GOT3 (cell line): ENCODE results near the gene ARL6IP5.

Source experiments
- DNase-seq: peaks from one replicate; lab custom pipeline; 2025; ENCODE audit warnings: mixed read lengths; lab: John Stamatoyannopoulos, UW

Gene ARL6IP5

DNA sequence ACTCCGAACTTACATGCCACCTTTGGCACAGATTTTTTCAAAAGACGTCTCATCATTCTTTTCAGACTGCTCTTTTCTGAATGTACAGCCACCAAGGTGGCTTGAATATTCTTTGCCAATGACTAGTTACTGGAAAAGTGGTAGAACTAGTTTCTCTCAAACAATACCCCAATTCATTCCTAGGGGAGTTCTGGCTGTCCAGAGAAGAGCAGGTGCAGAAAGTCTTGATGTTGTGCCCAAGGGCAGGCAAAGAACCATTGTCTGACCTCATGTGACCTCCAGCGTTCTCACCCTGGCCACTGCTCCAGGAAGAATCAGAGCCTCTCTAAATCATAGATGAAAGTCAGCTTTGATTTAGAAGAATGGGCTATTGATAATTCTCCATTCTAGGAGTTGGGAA lies 32.2 kb downstream of the ARL6IP5 start:
- DNase-seq, result no peak

DNA sequence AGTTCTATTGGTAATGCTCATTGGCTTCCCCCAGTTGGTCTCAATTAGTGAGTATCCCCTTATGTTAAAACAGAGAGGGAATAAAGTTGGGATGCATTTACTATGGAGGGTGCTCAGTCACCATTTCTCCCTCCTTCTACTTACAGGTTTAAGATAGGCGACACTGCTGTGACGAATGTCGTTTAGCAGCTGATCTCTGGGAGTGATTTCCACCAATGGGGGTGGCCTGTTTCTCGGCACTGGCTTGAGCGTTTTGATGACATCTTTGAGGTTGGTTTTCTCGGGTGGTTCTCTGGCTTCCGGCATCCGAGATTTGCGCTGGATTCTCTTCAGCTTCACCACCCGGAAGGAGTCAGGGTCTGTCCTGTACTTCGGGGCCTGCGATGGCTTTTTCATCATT lies 33.8 kb downstream of the ARL6IP5 start:
- DNase-seq, result no peak

DNA sequence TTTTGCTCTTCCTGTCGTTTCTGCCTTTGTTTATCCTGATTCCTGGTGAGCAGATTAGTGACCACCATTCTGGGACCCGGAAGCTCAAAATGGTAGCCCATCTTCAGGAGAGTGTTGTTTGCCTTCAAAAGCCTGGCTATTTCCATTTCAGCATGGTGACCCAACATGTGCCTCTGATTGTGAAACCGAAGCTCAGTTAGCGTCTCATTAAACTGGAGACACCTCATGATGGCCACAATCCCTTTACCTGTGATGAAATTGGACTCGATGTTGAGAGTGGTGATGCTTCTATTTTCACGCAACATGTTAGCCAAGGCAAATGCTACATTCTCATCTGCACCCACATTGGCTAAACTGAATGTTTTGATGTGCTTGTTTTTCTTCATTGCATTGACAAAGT lies 34.4 kb downstream of the ARL6IP5 start:
- no peak for DNase-seq

DNA sequence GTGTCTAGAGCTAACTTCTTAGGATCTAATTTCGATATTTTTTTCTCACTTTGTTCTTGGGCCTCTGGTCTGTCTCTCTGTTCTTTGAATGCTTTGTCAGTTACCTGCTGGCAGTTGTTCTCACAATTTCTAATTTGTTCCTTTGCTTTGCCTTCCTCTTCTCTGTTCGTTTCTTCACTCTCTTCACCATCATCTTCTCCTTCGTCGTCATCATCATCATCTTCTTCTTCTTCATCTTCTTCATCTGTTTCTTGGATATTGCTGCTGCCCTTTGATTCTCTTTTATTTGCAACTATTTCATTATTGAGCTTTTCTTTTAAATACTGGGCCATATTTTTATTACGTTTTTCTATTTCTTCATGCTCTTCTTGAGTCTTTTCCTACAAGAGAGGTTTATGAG lies 34.9 kb downstream of the ARL6IP5 start:
- no peak for DNase-seq

DNA sequence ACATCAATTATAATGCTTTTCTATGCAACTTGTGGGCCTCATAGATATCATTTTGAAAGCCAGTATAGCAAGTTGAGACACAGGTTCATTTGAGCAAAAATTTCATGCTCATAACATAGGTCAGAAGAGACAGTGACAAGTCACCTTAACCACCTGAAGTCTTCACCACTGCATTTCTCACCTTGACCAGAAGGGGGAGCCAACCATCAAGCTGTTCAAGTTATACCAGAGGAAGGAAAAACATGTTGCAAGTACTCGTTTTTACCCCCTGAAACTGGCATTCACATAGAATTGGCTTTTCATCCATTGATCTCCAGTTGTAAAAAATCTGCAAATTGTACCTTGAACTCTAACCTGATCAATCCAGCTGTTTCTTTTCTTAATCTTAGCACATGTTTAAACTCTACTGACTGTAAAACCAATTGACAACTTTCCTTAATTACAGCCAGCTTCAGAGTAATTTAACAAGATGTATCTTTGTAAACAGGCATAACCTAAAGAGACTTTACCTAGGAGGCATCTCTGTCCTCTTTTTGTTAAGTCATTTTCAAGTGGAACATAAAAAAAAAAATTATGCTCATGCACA lies 36.2 kb downstream of the ARL6IP5 start:
- no peak for DNase-seq

DNA sequence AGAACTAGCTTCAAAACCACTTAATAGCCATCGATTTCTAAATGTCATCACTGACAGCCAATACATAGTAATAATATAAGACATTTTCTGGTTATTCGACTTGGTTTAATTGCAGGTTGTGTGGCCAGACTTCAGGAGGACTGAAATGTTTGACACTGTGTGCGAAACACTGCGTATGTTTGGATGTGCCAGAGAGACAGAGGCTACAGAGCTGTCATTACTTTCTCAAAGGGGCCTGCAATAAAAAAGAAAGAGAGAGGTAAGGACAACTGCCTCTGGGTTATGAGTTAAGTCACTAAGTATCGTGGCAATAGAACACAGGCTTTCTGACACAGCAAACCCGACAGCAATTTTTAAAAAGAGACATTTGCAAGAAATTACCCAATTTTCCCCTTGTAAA lies 36.8 kb downstream of the ARL6IP5 start:
- DNase-seq, result no peak

DNA sequence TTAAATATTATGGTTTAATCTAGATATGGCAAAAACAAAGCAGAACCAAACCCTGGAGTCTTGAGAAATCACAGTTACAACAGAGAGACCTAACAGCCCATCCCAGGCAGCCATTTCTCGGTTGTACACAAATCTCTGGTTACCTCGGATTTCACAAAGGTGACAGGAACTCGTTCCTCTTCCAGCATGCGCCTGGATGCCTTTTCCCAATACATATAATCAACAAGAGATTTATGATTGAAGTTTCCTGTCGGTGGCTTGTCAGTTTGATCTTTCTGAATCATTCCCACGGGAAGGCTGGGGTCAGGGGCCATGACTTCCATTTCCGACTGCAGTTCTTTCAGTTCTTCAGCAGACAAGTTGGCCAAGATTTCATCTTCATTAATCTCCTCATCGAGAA lies 37.2 kb downstream of the ARL6IP5 start:
- DNase-seq, result no peak

DNA sequence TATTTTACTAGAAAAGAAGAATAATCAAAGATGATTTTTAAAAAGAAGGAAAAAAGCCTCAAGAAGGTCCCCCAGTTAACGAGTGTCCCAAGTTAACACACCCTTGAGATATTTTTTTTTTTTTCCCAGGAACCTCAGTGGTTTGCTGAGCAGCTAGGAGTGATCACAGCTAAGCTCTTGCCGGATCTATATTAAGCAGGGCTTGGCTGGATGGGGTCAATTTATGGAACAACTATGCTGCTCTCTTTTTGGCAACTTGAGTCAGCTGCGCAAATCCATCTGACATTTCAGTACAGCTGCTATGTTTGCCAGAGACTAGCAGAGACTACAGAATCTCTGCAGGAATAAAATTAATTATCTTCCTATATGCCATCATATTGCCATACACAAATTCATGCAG lies 37.7 kb downstream of the ARL6IP5 start, which contains the start of gene LMOD3:
Gene LMOD3 (minus strand): TSS at position 193 of the 400 bp plus-strand sequence. CDS start 209 bp downstream, outside the sequence.
- no peak for DNase-seq

DNA sequence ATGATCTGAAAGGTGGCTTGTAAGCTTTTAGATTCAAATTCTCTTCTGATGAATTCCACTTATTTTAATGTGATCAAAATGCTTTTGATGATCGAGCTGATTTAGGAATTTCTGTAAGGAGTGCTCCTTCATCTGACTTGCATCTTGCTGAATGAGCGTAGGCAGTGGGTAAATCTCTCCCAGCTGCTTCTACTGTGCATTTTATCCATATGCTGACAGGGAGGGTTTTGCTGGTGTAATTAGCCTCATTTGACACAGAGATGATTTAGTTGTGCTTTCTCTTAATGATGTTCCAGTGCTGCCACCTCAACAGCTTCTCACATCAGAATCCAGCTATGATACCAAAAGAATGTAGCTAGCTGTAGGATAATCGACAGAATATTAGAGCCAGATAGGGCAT lies 41.5 kb downstream of the ARL6IP5 start:
- DNase-seq, result no peak

DNA sequence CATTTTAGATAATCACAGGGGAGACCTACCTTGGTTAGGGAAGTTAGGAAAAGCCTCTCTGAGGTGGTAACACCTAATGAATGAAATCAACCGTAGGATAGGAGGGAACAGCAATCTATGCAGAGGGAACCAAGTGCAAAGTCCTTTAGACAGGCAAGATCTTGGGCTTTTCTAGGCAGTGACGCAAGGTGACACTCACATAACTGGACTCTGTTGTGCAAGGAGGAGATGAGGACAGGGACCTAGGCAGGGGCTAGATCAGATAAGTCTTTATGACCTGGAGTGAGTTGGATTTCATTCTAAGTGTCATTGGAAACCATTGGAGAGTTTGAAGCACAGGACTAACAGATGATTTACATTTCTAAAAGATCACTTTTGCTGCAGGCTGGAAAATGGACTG lies 42.3 kb downstream of the ARL6IP5 start:
- DNase-seq, result no peak

DNA sequence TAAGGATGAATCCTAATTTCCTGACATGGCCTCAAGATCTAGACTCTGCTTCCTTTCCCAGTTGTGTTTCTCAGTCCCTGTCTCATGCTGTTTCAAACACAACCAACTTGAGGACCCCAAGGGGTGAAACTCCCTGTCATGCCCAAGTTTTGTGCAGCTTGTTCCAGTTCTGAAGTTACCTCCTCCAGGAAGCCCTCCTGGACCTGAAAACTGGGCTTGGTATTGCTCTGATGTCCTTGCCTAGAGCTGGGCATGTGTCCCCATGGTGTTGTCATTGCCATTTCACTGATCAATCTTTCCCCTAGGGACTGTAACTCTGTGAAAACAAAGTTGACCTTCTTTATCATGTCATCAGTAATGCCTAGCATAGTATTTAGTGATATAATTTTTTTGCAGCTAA lies 43.8 kb downstream of the ARL6IP5 start:
- no peak for DNase-seq

DNA sequence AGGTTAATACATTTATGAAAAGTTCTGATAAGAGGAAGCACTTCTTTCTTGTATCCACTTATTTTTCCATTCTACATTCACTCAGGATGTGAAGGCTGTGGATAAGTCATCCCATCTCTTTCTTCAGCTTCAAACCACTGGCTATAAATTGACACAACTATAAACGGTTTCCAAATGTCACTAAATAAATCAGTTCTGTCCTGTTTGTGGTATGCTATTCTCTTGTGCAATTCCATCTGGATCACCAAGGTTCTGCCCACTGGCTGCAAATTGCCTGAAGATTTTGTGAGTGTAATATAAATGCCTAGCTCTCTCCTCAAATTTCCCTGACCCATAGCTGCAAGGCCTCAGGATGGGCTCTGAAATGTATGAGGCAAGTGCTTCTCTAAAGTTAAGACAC lies 44.8 kb downstream of the ARL6IP5 start:
- DNase-seq, result no peak

DNA sequence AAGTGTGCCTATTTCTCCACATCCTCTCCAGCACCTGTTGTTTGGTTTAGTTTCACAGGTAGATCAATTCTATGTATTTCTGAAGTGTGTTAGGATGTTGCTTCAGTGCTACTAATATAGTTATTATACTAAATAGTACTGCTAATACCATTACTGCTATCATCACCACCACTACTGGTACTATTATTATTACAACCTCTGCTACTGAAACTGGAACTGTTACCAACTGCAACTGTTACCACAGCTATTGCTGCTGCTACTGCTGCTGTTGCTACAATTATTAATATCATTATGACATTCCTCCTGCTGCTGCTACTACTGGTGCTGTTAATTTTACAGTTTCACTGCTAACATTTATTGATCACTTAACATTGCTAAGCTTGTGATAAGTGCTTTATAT lies 46.0 kb downstream of the ARL6IP5 start:
- DNase-seq, result no peak

DNA sequence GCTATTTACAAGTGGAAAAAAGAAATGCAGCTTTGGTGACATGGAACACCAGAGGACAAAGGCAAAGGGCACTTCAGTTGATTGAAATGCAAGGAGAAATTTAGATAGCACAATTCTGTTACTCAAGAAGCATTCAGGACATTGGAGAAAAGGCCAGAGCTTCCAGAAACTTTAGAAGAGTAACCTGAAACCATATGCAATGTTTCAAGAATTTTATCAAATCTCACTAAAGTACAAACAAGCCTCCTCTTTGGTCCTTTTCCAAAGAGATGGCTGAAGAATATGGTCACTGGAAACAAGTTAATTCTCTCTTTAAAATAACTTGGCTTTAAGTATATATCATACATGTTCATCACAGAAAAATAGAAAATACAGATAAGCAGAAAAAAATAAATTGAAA lies 52.3 kb downstream of the ARL6IP5 start:
- DNase-seq, result no peak

DNA sequence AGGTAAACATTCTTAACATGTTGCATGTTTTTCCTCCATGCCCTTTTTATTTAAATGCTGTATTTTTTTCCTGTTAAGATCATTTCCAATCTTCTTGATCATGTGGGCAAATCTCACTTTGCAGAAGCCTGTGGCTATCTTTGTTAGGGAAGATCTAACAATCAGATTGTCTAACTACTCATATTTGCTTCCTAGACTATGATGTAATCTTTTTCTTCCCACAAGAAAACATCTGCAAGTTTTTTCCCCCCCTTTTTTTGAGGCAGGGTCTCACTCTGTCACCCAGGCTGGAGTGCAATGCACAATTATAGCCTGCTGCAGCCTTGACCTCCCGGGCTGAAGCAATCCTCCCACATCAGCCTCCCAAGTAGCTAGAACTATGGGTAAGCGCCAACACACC lies 52.7 kb downstream of the ARL6IP5 start:
- no peak for DNase-seq

DNA sequence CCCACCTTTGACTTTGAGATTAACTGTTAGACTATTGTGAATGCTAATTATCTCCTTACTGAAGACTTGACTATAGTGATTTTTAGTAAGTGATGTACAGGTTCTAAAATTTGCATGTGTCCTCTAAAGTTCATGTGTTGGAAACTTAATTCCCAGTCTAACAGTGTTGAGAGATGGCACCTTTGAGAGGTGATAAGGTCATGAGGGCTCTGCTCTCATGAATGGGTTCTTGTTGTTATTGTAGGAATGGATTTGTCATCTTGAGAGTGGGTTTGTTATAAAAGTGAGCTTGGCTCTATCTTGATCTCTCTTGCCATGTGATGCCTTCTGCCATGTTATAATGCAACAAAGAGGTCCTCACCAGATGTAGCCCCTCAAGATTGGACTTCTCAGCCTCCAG lies 56.6 kb downstream of the ARL6IP5 start:
- DNase-seq, result no peak

DNA sequence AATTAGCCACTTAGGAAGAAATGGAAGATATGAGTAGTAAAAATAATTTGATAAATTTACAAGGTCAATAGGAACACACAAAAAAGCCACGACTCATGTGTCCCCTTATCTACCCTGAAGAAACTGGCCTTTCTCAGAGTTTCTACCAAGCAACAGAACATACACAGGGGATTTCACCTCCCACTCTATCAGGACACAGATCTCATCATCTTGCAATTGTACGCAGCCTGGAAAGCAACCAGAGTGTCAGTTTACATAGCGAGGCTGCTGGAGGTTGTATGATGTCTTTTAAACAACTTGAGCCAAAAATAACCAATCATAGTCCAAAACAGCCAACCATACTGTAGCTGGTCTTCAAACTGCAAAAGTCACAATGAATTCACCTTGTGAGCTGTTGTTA lies 57.4 kb downstream of the ARL6IP5 start:
- no peak for DNase-seq

DNA sequence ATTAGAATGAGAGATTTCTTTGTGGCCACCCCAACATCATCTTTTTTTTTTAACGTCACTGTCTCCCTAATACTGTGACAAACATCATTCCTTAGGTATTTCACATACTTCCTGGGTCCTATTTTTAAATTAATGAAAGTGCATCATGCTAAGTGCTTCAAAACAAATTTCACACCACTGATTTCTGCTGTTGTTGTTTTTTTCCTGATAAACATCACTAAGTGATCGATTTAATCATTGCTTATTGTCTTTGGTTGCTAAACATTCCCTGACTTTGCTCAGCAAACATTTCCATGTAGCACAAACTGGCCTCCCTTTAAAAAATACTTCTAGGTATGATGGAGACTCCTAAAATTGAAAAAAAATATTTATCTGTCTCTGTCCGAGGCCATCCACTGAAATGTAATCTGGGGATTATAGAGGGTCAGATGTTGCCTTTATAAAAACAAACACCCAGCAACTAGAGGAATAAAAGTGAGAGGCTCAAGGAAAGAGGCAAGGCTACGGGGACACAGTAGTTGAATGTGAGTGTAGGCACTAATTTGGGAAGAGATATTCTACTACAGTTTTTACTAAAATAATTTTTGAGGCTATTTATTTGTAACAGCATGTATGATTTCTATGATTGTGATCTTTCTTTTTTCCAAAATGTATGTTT lies 58.2 kb downstream of the ARL6IP5 start:
- no peak for DNase-seq

DNA sequence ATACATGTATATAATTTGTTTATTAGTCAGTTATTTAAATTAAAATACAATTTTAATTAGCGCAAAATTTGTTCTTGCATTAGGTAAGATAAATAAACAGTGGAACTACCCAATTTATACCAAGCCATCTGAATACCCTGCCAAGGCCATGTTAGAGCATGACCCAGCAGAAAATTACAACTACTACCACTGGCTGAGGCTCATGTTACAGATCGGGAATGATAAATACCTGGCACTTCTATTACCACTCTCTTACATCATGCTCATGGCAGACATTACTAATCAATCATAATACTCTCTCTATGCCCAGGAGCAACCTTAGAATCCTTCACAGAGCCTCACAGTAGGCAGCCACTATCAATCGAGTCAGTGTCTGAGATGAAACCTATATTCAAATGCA lies 58.9 kb downstream of the ARL6IP5 start:
- no peak for DNase-seq

DNA sequence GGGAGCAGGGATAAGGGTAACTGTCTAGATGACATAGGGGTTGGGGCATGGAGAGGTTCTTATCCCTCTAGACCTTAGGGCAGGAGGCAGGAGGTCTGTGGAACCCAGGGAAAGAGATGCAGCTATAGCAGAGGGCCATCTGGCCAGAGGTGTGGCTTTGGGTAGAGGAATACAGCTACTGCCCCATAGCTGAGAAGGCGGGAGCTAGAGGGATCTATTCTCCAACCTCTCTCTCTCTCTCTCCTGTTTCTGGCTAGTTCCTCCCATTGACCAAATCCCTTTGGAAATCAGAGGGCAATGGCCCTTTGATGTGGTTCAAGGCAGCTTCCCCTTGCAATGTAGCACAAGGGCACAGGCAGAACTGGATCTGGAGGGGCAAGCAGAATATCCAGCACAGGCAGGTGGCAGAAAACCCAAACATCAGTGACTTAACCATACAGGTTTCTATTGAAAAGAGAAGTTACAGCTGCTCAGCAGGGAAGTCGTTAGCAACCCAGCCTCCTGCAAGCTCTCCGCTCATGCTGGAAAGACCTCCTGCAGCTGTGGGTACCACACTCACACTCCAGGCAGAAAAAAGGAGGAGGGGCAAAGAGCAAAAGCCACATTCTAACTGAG lies 60.0 kb downstream of the ARL6IP5 start:
- no peak for DNase-seq

DNA sequence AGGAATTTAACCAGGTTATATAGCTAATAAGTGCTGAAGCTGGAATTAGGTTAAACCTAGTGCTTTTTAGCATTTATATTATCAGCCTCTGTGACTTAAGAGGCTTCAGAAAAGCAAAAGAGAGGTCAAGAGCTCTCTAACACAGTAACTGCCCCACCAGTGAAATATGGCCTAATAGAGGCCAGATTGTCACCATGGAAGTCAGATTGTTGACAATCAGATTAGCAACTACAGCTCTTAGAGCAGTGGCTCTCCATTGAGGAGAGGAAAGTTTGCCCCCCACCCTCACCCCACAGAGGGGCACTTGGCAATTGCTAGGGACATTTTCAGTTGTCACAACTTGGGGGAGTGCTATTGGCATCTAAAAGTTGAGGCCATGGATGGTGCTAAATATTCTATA lies 61.0 kb downstream of the ARL6IP5 start:
- no peak for DNase-seq

DNA sequence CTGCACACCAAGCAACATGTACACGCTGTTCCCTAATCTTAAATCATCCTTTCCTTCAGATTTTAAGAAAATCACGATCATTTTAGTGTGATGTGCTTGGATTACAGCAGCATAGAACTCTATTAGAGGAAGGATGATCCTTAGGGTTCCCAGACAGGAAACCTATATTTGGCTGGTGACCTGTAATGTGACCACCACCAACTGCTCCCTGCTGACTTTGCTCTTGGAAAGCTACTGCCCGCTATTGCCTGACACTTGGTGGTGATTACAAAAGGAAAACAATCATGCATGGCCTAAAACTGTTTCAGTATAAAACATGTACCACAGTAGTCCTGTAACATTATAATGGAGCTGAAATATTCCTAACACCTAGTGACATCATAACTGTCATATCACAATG lies 64.8 kb downstream of the ARL6IP5 start:
- no peak for DNase-seq
